HepG2 (cell line): ENCODE measurements around the gene GRB10. TPM values are rescaled to one million over a fixed set of nuclear protein-coding genes. Genes with fewer than 3 reads are reported as not detected.

Experiments used
- ATAC-seq: fragments of 200-7000 bp; cut with Tn5 transposase; 3 replicates; pipeline ENCODE4 v1.9.1; 2020; ENCODE audit warnings: mild to moderate bottlenecking, moderate library complexity
- BruUV-seq: library from RNA; stranded (reverse); fragments of 400-500 nt; replicated peaks from 2 replicates; lab custom pipeline; 2021; lab: Mats Ljungman, UMichigan
- CTCF ChIA-PET: fragments of 300-600 bp; formaldehyde crosslinking; extraction: SDS; loops from one replicate; lab custom pipeline; 2021; ENCODE audit warnings: low total read pairs, inconsistent platforms, low intra/inter-chr PET ratio; lab: Yijun Ruan, JAX
- POLR2A ChIA-PET: fragments of 350-600 bp; sonication (Branson Sonifier 250); formaldehyde crosslinking; loops from one replicate; lab custom pipeline; 2020; ENCODE audit warnings: antibody characterized with exemption, inconsistent platforms; lab: Yijun Ruan, JAX
- DNase-seq: peaks from one replicate; pipeline ENCODE4 v3.0.0-alpha.2; 2015; ENCODE audit warnings: low spot score
- FAIRE-seq: peaks from 3 replicates; lab custom pipeline; 2011; peaks lifted over from hg19 to GRCh38; lab: Jason Lieb, UNC
- H2AFZ ChIP-seq: one replicate; pipeline ENCODE4 v1.6.1; 2011; ENCODE audit warnings: low read length, inconsistent platforms
- H3K27ac ChIP-seq: fragments of 300-600 bp; 3 replicates; pipeline ENCODE4 v1.8.0; 2011; ENCODE audit warnings: mixed run types, mild to moderate bottlenecking, mixed read lengths, low read length, inconsistent platforms; ENCODE audit not compliant: insufficient read depth; ENCODE audit errors: extremely low read length
- H3K27me3 ChIP-seq, 2 experiments: fragments of 200-600 bp in 1 of 2; 2 replicates in 1 of 2; 3 replicates in 1 of 2; pipeline versions ENCODE4 v1.6.0 to v1.8.0; 2011; ENCODE audit warnings: low read length in 2 of 2, mild to moderate bottlenecking in 2 of 2, moderate library complexity in 2 of 2, inconsistent platforms in 1 of 2; ENCODE audit not compliant: insufficient read depth in 2 of 2, control insufficient read depth in 1 of 2
- H3K36me3 ChIP-seq, 2 experiments: fragments of 200-600 bp in 1 of 2; replicated peaks in 1 of 2; 2 replicates in 1 of 2; 3 replicates in 1 of 2; pipeline versions ENCODE4 v1.5.1 to v1.8.0; 2011; ENCODE audit warnings: low read length in 2 of 2, inconsistent platforms in 1 of 2; ENCODE audit not compliant: insufficient read depth in 2 of 2, control insufficient read depth in 1 of 2
- H3K4me1 ChIP-seq: 2 replicates; pipeline ENCODE4 v1.5.1; 2012; ENCODE audit warnings: low read length, inconsistent platforms; ENCODE audit not compliant: insufficient read depth
- H3K4me2 ChIP-seq: 2 replicates; pipeline ENCODE4 v1.6.0; 2011; ENCODE audit warnings: low read depth, low read length, inconsistent platforms
- H3K4me3 ChIP-seq, 3 experiments: fragments of 200-600 bp in 1 of 3; sonication (generic), shearing (Covaris generic) in 1 of 3; replicated peaks in 1 of 3; 2 replicates each; pipeline ENCODE4 v1.5.1; 2011 to 2016; ENCODE audit warnings: low read length in 3 of 3, inconsistent platforms in 2 of 3, low read depth in 2 of 3, mild to moderate bottlenecking in 2 of 3, control low read depth in 1 of 3, mixed read lengths in 1 of 3; ENCODE audit not compliant: insufficient read depth in 1 of 3
- H3K79me2 ChIP-seq: one replicate; pipeline ENCODE4 v1.6.1; 2011; ENCODE audit warnings: low read length, inconsistent platforms; ENCODE audit not compliant: insufficient read depth
- H3K9ac ChIP-seq: 2 replicates; pipeline ENCODE4 v1.6.0; 2011; ENCODE audit warnings: mild to moderate bottlenecking, low read depth, low read length, inconsistent platforms; ENCODE audit not compliant: insufficient read depth
- H3K9me3 ChIP-seq: 2 replicates; pipeline ENCODE4 v1.5.1; 2012; ENCODE audit warnings: mild to moderate bottlenecking, low read length
- H4K20me1 ChIP-seq: 2 replicates; pipeline ENCODE4 v1.6.0; 2011; ENCODE audit warnings: inconsistent platforms, mild to moderate bottlenecking, low read length, moderate library complexity; ENCODE audit not compliant: insufficient read depth
- EP300 ChIP-seq, 3 experiments: sonication (generic) in 1 of 3; formaldehyde crosslinking in 1 of 3; IDR thresholded peaks; 2 replicates each; pipeline versions ENCODE4 v1.5.1 to v1.6.1; 2011 to 2020; ENCODE audit warnings: low read depth in 2 of 3, low read length in 2 of 3, borderline replicate concordance in 1 of 3, improper control_type of control experiment in 1 of 3, mild to moderate bottlenecking in 1 of 3, missing genetic modification reagents in 1 of 3, moderate library complexity in 1 of 3
- MAFF ChIP-seq: IDR thresholded peaks from 2 replicates; pipeline ENCODE4 v1.6.1; 2011; ENCODE audit warnings: low read depth, low read length, improper control_type of control experiment
- NFRKB ChIP-seq: fragments of 450-650 bp; IDR thresholded peaks from 2 replicates; pipeline ENCODE4 v1.6.1; 2017
- SSRP1 ChIP-seq: IDR thresholded peaks from 2 replicates; pipeline ENCODE4 v1.6.1; 2016; ENCODE audit warnings: control low read depth
- ZKSCAN5 ChIP-seq: sonication (generic); formaldehyde crosslinking; IDR thresholded peaks from 2 replicates; pipeline ENCODE4 v1.5.1; 2020; ENCODE audit warnings: mild to moderate bottlenecking, missing genetic modification reagents
- ZNF780A ChIP-seq: sonication (generic); formaldehyde crosslinking; IDR thresholded peaks from 2 replicates; pipeline ENCODE4 v1.8.0; 2022; ENCODE audit warnings: mild to moderate bottlenecking, missing genetic modification reagents, moderate library complexity
- ZNF788 ChIP-seq: sonication (generic); formaldehyde crosslinking; IDR thresholded peaks from 2 replicates; pipeline ENCODE4 v1.5.0; 2020; ENCODE audit warnings: mild to moderate bottlenecking, missing genetic modification reagents, borderline replicate concordance
- ZSCAN25 ChIP-seq: sonication (generic); formaldehyde crosslinking; IDR thresholded peaks from 2 replicates; pipeline ENCODE4 v1.8.0; 2022; ENCODE audit warnings: mild to moderate bottlenecking, missing genetic modification reagents
- WGBS: methylation state at CpG from one replicate; pipeline ENCODE4 v1.1.6; 2017; ENCODE audit warnings: low lambda C conversion rate; 5-methylcytosine and 5-hydroxymethylcytosine counted together
- in situ Hi-C: cut with HindIII; loops from 2 replicates; pipeline ENCODE4 v1.10.0; 2017; ENCODE audit warnings: low pct_unique_long_range_greater_than_20kb; ENCODE audit not compliant: extremely low pct_ligation_motif_present
- intact Hi-C: fragments of 100-400 bp; cut with micrococcal nuclease; formaldehyde crosslinking; loops from one replicate; pipeline ENCODE4 v1.10.0; 2022; ENCODE audit not compliant: unreplicated experiment
- polyA plus RNA-seq, 8 experiments: library from polyadenylated mRNA; depleted of rRNA in 3 of 8; stranded (reverse) in 7 of 8; unstranded in 1 of 8; fragments of >200 nt; fragmentation: Illumina TruSeq in 4 of 8; extraction: Trizol in 4 of 8; gene quantifications; 2 replicates each; pipeline versions ENCODE4 v1.2.1 to v1.2.3, GENCODE V29; 2011 to 2016; ENCODE audit warnings: low read depth in 4 of 8, missing spikeins in 1 of 8, mixed read lengths in 1 of 8; ENCODE audit not compliant: insufficient read depth in 1 of 8
- total RNA-seq, 5 experiments: library from RNA; depleted of rRNA; stranded (reverse); fragments of >200 nt; fragmentation: Illumina TruSeq; extraction: Trizol; gene quantifications; 2 replicates each; pipeline ENCODE4 v1.2.3, GENCODE V29; 2016; ENCODE audit warnings: low read depth in 1 of 5
- TF ChIP-seq, protein P1 (sequence below): sonication (generic); formaldehyde crosslinking; IDR thresholded peaks from 2 replicates; pipeline ENCODE4 v1.5.0; 2020; ENCODE audit warnings: missing genetic modification reagents
- TF ChIP-seq, protein P2 (sequence below): sonication (generic); formaldehyde crosslinking; IDR thresholded peaks from 2 replicates; pipeline ENCODE4 v1.4.0; 2020; ENCODE audit warnings: missing genetic modification reagents
- TF ChIP-seq, protein P3 (sequence below): sonication (generic); formaldehyde crosslinking; IDR thresholded peaks from 2 replicates; pipeline ENCODE4 v1.9.0; 2021; ENCODE audit warnings: missing genetic modification reagents, mild to moderate bottlenecking, borderline replicate concordance

GRB10 gene
- total and polyA plus RNA-seq, 2 of the 13 experiments (the other 11 are each of a cell fraction or from before 2014, with no cell fraction given): 4.0 to 6.8 TPM

DNA sequence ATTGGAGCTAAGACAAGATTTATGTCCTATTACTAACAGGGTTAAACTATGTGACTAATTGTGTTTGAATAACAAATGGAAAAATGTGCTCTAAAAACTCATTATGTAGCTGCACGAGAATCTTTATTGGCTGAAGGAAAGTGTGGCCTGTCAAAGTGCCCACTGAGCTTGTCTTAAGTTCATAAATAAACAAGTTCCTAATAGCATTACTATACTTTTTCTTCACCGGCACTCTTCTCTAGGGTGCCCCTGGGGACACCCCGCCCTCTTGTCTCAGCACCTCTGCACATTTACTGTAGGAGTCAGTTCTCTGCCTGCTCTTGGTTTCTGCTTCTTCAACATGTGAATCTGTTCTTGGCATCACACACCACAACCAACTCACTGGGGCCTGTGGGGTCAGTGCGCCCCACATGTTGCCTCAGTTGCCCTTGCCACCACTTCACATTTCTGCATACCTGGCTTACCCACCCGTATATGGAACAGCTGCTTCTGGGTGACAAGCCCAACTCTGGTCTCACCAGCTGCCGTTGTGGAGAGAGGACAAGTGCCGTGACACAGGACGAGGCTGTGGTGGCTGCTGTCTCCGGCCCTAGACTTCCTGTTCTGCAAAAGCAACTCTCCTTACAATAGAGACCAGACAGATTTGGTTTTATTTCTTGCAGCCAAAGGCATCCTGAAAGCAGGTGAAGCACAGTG, 121.2 kb downstream of the GRB10 start (continued):
- TF ChIP-seq ZSCAN25 (CRISPR knock-in tag) (no peak), ZNF788 (CRISPR knock-in tag) (no peak)
- TF ChIP-seq, protein P1, sequence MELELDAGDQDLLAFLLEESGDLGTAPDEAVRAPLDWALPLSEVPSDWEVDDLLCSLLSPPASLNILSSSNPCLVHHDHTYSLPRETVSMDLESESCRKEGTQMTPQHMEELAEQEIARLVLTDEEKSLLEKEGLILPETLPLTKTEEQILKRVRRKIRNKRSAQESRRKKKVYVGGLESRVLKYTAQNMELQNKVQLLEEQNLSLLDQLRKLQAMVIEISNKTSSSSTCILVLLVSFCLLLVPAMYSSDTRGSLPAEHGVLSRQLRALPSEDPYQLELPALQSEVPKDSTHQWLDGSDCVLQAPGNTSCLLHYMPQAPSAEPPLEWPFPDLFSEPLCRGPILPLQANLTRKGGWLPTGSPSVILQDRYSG (CRISPR knock-in tag): no peak

DNA sequence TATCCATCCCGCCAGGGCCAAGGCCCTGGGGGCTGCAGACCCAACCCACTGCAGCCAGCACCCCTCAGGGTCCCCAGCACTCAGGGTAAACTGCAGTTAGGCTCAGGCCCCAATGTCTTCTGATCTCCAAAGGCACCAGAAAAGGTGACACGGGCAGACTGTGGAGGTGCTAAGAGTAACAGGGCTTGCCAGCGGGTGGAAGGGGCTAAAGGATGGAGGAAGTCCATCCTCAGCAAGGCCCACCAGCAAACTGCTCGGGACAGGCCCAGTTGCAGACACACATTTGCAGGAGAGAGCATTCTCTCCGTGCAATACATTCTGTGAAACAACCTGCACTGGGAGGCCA, 121.9 kb downstream of the GRB10 start:
- H3K9ac ChIP-seq: no peak overlapping the region
- H3K27me3 ChIP-seq: no peaks in the 10 kb centered on the region
- CTCF ChIA-PET: no interaction called here
- no peak overlapping the region for H2AFZ ChIP-seq
- ATAC-seq (no peak), FAIRE-seq (no peak), DNase-seq (no peak)
- H3K79me2 ChIP-seq: no peaks in the 10 kb centered on the region
- H3K27ac ChIP-seq: no peak overlapping the region
- WGBS: 86% methylated on average over 3 of the region's 5 CpGs
- intact Hi-C loops: no loop called here
- no peak overlapping the region for H3K4me2 ChIP-seq
- no TSS peak for BruUV-seq
- no peak overlapping the region for H3K4me3 ChIP-seq
- no peaks in the 10 kb centered on the region for H3K4me1 ChIP-seq
- no peaks in the 10 kb centered on the region for H3K9me3 ChIP-seq
- in situ Hi-C loops: loop anchor here (10.0 kb wide), 1 partner anchor 456 kb away; no protein-coding TSS in a partner anchor
- H4K20me1 ChIP-seq: no peaks in the 10 kb centered on the region
- POLR2A ChIA-PET: no interaction called here
- TF ChIP-seq ZNF780A (CRISPR knock-in tag) (no peak), ZKSCAN5 (CRISPR knock-in tag) (no peak), SSRP1 (CRISPR knock-in tag) (no peak), EP300 (IDR thresholded peaks at IDR 0.05; ENCODE audit: low read depth in 2 of 2, low read length in 2 of 2) (no peak), EP300 (CRISPR knock-in tag; IDR thresholded peaks at IDR 0.05; ENCODE audit: borderline replicate concordance) (no peak), MAFF (no peak), NFRKB (no peak)
- TF ChIP-seq, protein P2, sequence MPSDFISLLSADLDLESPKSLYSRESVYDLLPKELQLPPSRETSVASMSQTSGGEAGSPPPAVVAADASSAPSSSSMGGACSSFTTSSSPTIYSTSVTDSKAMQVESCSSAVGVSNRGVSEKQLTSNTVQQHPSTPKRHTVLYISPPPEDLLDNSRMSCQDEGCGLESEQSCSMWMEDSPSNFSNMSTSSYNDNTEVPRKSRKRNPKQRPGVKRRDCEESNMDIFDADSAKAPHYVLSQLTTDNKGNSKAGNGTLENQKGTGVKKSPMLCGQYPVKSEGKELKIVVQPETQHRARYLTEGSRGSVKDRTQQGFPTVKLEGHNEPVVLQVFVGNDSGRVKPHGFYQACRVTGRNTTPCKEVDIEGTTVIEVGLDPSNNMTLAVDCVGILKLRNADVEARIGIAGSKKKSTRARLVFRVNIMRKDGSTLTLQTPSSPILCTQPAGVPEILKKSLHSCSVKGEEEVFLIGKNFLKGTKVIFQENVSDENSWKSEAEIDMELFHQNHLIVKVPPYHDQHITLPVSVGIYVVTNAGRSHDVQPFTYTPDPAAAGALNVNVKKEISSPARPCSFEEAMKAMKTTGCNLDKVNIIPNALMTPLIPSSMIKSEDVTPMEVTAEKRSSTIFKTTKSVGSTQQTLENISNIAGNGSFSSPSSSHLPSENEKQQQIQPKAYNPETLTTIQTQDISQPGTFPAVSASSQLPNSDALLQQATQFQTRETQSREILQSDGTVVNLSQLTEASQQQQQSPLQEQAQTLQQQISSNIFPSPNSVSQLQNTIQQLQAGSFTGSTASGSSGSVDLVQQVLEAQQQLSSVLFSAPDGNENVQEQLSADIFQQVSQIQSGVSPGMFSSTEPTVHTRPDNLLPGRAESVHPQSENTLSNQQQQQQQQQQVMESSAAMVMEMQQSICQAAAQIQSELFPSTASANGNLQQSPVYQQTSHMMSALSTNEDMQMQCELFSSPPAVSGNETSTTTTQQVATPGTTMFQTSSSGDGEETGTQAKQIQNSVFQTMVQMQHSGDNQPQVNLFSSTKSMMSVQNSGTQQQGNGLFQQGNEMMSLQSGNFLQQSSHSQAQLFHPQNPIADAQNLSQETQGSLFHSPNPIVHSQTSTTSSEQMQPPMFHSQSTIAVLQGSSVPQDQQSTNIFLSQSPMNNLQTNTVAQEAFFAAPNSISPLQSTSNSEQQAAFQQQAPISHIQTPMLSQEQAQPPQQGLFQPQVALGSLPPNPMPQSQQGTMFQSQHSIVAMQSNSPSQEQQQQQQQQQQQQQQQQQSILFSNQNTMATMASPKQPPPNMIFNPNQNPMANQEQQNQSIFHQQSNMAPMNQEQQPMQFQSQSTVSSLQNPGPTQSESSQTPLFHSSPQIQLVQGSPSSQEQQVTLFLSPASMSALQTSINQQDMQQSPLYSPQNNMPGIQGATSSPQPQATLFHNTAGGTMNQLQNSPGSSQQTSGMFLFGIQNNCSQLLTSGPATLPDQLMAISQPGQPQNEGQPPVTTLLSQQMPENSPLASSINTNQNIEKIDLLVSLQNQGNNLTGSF (CRISPR knock-in tag): no peak
- TF ChIP-seq, protein P3, sequence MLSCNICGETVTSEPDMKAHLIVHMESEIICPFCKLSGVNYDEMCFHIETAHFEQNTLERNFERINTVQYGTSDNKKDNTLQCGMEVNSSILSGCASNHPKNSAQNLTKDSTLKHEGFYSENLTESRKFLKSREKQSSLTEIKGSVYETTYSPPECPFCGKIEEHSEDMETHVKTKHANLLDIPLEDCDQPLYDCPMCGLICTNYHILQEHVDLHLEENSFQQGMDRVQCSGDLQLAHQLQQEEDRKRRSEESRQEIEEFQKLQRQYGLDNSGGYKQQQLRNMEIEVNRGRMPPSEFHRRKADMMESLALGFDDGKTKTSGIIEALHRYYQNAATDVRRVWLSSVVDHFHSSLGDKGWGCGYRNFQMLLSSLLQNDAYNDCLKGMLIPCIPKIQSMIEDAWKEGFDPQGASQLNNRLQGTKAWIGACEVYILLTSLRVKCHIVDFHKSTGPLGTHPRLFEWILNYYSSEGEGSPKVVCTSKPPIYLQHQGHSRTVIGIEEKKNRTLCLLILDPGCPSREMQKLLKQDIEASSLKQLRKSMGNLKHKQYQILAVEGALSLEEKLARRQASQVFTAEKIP (CRISPR knock-in tag): no peak
- peaks cover 0 to 3% of the 10 kb centered on the region in 2 experiments; a peak in 1 of 5 replicates for H3K36me3 ChIP-seq
